ENCODE data around the gene KDM1A.
A peak's percentile ranks its signal among the peaks of the same experiment; 100 is the strongest.

The KDM1A gene

DNA sequence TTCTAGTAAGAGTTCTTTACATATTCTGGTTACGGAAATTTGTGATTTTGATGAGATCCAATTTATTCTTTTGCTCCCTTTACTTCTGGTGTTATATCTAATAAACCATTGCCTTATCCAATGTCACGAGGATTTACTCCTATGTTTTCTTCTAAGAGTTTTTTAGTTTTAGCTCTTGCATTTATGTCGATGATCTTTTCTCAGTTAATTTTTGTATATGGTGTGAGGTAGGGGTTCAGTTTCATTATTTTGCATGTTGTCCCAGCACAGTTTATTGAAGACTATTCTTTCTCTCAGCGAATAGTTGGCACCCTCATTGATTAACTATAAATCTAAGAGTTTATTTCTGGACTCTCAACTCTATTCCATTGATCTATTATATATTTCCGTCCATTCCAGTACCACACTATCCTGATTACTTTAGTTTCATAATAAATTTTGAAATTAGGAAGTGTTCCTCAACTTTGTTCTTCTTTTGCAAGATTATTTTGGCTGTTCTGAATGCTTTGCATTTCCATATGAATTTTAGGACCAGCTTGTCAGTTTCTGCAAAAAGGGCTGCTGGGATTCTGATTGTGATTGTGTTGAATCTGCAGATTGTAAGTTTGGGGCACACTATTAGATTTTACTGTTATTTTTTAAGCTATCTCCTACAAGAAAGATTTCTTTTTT is 4.0 kb downstream of the KDM1A start:
- H3K27ac ChIP-seq: no peak overlapping the region
- TF ChIP-seq, protein P1, sequence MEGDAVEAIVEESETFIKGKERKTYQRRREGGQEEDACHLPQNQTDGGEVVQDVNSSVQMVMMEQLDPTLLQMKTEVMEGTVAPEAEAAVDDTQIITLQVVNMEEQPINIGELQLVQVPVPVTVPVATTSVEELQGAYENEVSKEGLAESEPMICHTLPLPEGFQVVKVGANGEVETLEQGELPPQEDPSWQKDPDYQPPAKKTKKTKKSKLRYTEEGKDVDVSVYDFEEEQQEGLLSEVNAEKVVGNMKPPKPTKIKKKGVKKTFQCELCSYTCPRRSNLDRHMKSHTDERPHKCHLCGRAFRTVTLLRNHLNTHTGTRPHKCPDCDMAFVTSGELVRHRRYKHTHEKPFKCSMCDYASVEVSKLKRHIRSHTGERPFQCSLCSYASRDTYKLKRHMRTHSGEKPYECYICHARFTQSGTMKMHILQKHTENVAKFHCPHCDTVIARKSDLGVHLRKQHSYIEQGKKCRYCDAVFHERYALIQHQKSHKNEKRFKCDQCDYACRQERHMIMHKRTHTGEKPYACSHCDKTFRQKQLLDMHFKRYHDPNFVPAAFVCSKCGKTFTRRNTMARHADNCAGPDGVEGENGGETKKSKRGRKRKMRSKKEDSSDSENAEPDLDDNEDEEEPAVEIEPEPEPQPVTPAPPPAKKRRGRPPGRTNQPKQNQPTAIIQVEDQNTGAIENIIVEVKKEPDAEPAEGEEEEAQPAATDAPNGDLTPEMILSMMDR (conservative IDR thresholded peaks at IDR 0.05): no peak

DNA sequence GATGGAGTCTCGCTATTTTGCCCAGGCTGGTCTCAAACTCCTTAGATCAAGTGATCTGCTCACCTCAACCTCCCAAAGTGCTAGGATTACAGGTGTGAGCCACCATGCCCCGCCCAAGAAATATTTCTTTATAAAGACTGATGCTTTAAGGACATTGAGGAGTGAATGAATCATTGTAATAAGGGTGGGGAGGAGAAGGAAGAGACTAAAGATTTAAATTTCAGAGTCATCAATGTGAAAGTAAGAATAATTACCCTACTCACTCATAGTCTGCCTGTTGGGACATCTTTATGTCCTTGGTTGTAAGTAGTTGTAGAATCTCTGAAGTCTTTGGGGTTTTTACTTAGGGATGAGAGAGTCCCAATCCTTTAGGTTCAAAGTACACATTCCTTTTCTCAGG is 7.3 kb downstream of the KDM1A start:
- TF ChIP-seq, protein P1 (conservative IDR thresholded peaks at IDR 0.05): no peak
- H3K27ac ChIP-seq: no peak overlapping the region

DNA sequence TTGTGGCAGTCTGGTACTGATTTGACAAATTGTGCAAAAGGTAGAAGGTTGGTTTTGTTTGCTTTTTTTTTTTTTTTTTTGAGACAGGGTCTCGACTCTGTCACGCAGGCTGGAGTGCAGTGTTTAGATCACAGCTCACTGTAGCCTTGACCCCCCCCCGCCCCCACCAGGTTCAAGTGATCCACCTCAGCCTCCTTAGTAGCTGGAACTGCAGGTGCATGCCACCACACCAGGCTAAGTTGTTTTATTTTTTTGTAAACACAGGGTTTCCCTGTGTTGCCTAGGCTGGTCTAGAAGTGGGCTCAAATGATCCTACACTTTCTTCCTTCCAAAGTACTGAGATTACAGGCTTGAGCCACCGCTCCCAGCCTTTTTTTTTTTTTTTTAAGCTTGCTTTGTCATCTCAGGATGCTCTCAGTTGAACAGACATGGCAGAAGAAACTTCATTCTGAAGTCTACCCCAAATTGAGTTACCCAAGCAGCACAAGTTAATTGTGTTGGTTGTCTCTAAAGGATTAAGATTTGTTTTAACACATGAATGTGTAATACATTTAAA is 8.2 kb downstream of the KDM1A start:
- H3K27ac ChIP-seq: no peak overlapping the region
- TF ChIP-seq, protein P1 (conservative IDR thresholded peaks at IDR 0.05): no peak

GRCh38 chr1:23029337-23029736 is 10.1 kb downstream of the KDM1A start:
- TF ChIP-seq, protein P1 (conservative IDR thresholded peaks at IDR 0.05): no peak
- no peak overlapping the region for H3K27ac ChIP-seq

DNA sequence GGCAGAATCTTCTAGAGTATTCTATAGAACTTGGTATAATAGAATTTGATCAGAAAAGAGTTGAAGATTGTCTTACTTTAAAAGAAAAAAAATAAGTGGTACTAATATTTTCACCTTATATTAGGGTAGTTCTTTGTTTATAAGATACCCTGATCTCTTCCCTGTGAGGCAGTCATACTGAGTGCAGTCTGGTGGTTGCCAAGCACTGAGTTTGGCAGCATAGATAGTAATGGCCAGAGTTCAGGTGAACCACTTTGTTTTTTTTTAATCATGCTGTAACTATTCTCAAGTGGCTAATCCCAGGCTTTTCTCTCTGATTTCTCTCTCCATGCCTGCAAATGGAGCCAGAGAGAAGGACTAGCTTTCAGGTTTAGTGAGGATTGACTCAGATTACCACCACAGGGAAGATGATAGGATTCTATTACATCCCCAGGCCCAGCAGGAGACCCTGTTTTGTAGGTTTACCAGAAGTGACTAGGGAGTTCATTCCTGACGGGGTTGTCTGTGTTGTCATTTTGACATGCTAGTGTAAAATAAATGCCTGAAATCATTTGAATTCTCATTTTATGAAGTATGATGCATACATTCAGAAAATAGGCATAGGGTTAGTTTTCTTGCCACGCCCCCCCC is 16.7 kb downstream of the KDM1A start:
- TF ChIP-seq, protein P1 (conservative IDR thresholded peaks at IDR 0.05): no peak
- H3K27ac ChIP-seq: no peak overlapping the region

- TF ChIP-seq, protein P1 (conservative IDR thresholded peaks at IDR 0.05): no peak
- no peak overlapping the region for H3K27ac ChIP-seq
Observed at GRCh38 chr1:23037081-23037740, 17.9 kb downstream of the KDM1A start.

- TF ChIP-seq, protein P1 (conservative IDR thresholded peaks at IDR 0.05): no peak
- H3K27ac ChIP-seq: peak overlapping the region; percentile 34; the same call in 1 of the 2 replicates
Observed at GRCh38 chr1:23039308-23039826, 20.1 kb downstream of the KDM1A start.
